Loucy (cell line): ENCODE data around the gene RBM6.

Experiments used
- CTCF ChIP-seq: fragments of 200-600 bp; sonication (generic); conservative IDR thresholded peaks from 2 replicates; pipeline ENCODE4 v1.5.1; 2014; ENCODE audit warnings: mild to moderate bottlenecking, antibody characterized with exemption, low read length
- EZH2phosphoT487 ChIP-seq: fragments of 200-600 bp; IDR thresholded peaks from 2 replicates; pipeline ENCODE4 v1.6.1; 2018; ENCODE audit warnings: antibody characterized with exemption, mild to moderate bottlenecking, moderate library complexity, borderline replicate concordance

GRCh38 chr3:49898991-49899390, 41.0 kb upstream of the RBM6 start:
- TF ChIP-seq CTCF (no peak), EZH2phosphoT487 (no peak)
